Measurements from ENCODE around the gene KLF3. TPM values are rescaled to one million over a fixed set of nuclear protein-coding genes. Genes with fewer than 3 reads are reported as not detected.

The KLF3 gene
- total RNA-seq, 1 experiment from 2014 or later: 51.2 TPM

- Mint-ChIP-seq H3K4me3 (ENCODE audit: unreplicated experiment) (no peak overlapping the region), H3K4me1 (ENCODE audit: insufficient read depth, unreplicated experiment) (no peaks in the 10 kb centered on the region), H3K9me3 (ENCODE audit: unreplicated experiment) (peaks cover 10% of the 10 kb centered on the region), H3K27me3 (ENCODE audit: insufficient read depth, unreplicated experiment) (no peaks in the 10 kb centered on the region), H3K27ac (ENCODE audit: low read depth, unreplicated experiment) (no peak overlapping the region), H3K36me3 (ENCODE audit: insufficient read depth, unreplicated experiment) (no peaks in the 10 kb centered on the region)
- BruUV-seq (replicated peaks): no TSS peak
- no peak for DNase-seq (ENCODE audit: unreplicated experiment)
- ChIA-PET CTCF (interaction anchor here (0.8 to 1.3 kb wide), 2 partner anchors 11 to 14 kb away, joined by 3 to 4 read pairs; no protein-coding TSS in a partner anchor), POLR2A (interaction anchor here (0.5 to 1.7 kb wide), 3 partner anchors 33 to 40 kb away, joined by 3 to 4 read pairs (median 3); no protein-coding TSS in a partner anchor)
- intact Hi-C loops (cut with micrococcal nuclease): no loop called here
- TF ChIP-seq CTCF (IDR thresholded peaks at IDR 0.05; ENCODE audit: unreplicated experiment): no peak
Measured at GRCh38 chr4:38660838-38661237, 3.2 kb upstream of the KLF3 start.

GRCh38 chr4:38661371-38661770 is 2.6 kb upstream of the KLF3 start:
- intact Hi-C loops (cut with micrococcal nuclease): no loop called here
- no peak overlapping the region for H3K4me3 Mint-ChIP-seq (ENCODE audit: unreplicated experiment)

GRCh38 chr4:38662522-38663089 is 1.4 kb upstream of the KLF3 start:
- Mint-ChIP-seq H3K27ac (ENCODE audit: low read depth, unreplicated experiment) (no peak overlapping the region), H3K27me3 (ENCODE audit: insufficient read depth, unreplicated experiment) (no peaks in the 10 kb centered on the region), H3K9me3 (ENCODE audit: unreplicated experiment) (peaks cover 10% of the 10 kb centered on the region), H3K4me3 (ENCODE audit: unreplicated experiment) (peak overlapping the region; percentile 92), H3K36me3 (ENCODE audit: insufficient read depth, unreplicated experiment) (peaks cover 9% of the 10 kb centered on the region), H3K4me1 (ENCODE audit: insufficient read depth, unreplicated experiment) (peaks cover 11% of the 10 kb centered on the region)
- TF ChIP-seq CTCF (IDR thresholded peaks at IDR 0.05; ENCODE audit: unreplicated experiment): no peak
- ChIA-PET CTCF (interaction anchor here (0.6 to 1.2 kb wide), 5 partner anchors 13 to 301 kb away, joined by 3 to 5 read pairs (median 3); no protein-coding TSS in a partner anchor), POLR2A (interaction anchor here (0.7 to 1.6 kb wide), 8 partner anchors 12 to 343 kb away, joined by 3 to 10 read pairs (median 4); no protein-coding TSS in a partner anchor)
- BruUV-seq (replicated peaks): no TSS peak
- intact Hi-C loops (cut with micrococcal nuclease): no loop called here
- DNase-seq (ENCODE audit: unreplicated experiment): no peak

More at GRCh38 chr4:38661371-38661770, 2.6 kb upstream of the KLF3 start:
- no TSS peak for BruUV-seq (replicated peaks)
- Mint-ChIP-seq H3K27me3 (ENCODE audit: insufficient read depth, unreplicated experiment) (no peaks in the 10 kb centered on the region), H3K4me1 (ENCODE audit: insufficient read depth, unreplicated experiment) (no peaks in the 10 kb centered on the region), H3K36me3 (ENCODE audit: insufficient read depth, unreplicated experiment) (peaks cover 5% of the 10 kb centered on the region), H3K27ac (ENCODE audit: low read depth, unreplicated experiment) (no peak overlapping the region), H3K9me3 (ENCODE audit: unreplicated experiment) (peaks cover 10% of the 10 kb centered on the region)
- no peak for DNase-seq (ENCODE audit: unreplicated experiment)
- ChIA-PET POLR2A (interaction anchor here (0.9 to 1.7 kb wide), 2 partner anchors 34 to 40 kb away, joined by 3 to 4 read pairs; no protein-coding TSS in a partner anchor), CTCF (interaction anchor here (0.7 to 1.3 kb wide), 4 partner anchors 12 to 481 kb away, joined by 3 to 5 read pairs (median 4); no protein-coding TSS in a partner anchor)
- no peak for TF ChIP-seq CTCF (IDR thresholded peaks at IDR 0.05; ENCODE audit: unreplicated experiment)

- intact Hi-C loops (cut with micrococcal nuclease): no loop called here
- H3K36me3 Mint-ChIP-seq (ENCODE audit: insufficient read depth, unreplicated experiment): peaks cover 9% of the 10 kb centered on the region
- DNase-seq (ENCODE audit: unreplicated experiment): no peak
Measured at GRCh38 chr4:38663090-38663800, 754 bp upstream of the KLF3 start.

More at GRCh38 chr4:38663090-38663800, 754 bp upstream of the KLF3 start:
- Mint-ChIP-seq H3K4me1 (ENCODE audit: insufficient read depth, unreplicated experiment) (peaks cover 11% of the 10 kb centered on the region), H3K9me3 (ENCODE audit: unreplicated experiment) (peaks cover 10% of the 10 kb centered on the region), H3K4me3 (ENCODE audit: unreplicated experiment) (peak overlapping the region; percentile 92), H3K27me3 (ENCODE audit: insufficient read depth, unreplicated experiment) (no peaks in the 10 kb centered on the region), H3K27ac (ENCODE audit: low read depth, unreplicated experiment) (no peak overlapping the region)
- POLR2A ChIA-PET: interaction anchor here (0.6 to 1.6 kb wide), 7 partner anchors 11 to 604 kb away, joined by 3 to 10 read pairs (median 4); no protein-coding TSS in a partner anchor
- CTCF ChIA-PET: interaction anchor here (0.6 to 0.9 kb wide), 4 partner anchors 34 to 301 kb away, joined by 3 to 4 read pairs (median 3); no protein-coding TSS in a partner anchor
- BruUV-seq (replicated peaks): no TSS peak
- no peak for TF ChIP-seq CTCF (IDR thresholded peaks at IDR 0.05; ENCODE audit: unreplicated experiment)

Measured in MCF 10A (cell line).